WTC11 (cell line): ENCODE data around the gene GASK1A.

ENCODE experiments used
- NFYB ChIP-seq: sonication (generic); formaldehyde crosslinking; conservative IDR thresholded peaks from 2 replicates; pipeline ENCODE4 v1.8.0; 2022; ENCODE audit warnings: low read depth, missing genetic modification reagents
- SP1 ChIP-seq: sonication (generic); formaldehyde crosslinking; conservative IDR thresholded peaks from 2 replicates; pipeline ENCODE4 v1.8.1; 2022; ENCODE audit warnings: missing genetic modification reagents
- TF ChIP-seq, protein P1 (sequence below): fragments of 200-600 bp; IDR thresholded peaks from 2 replicates; pipeline ENCODE4 v1.8.0; 2022; ENCODE audit warnings: antibody characterized with exemption
- TF ChIP-seq, protein P2 (sequence below): fragments of 250-450 bp; sonication (Bioruptor Pico); IDR thresholded peaks from 2 replicates; pipeline ENCODE4 v1.9.0; 2021; ENCODE audit warnings: mild to moderate bottlenecking
- TF ChIP-seq, protein P3 (sequence below): sonication (generic); formaldehyde crosslinking; IDR thresholded peaks from 2 replicates; pipeline ENCODE4 v1.8.1; 2023; ENCODE audit warnings: mild to moderate bottlenecking, moderate library complexity, missing genetic modification reagents

DNA sequence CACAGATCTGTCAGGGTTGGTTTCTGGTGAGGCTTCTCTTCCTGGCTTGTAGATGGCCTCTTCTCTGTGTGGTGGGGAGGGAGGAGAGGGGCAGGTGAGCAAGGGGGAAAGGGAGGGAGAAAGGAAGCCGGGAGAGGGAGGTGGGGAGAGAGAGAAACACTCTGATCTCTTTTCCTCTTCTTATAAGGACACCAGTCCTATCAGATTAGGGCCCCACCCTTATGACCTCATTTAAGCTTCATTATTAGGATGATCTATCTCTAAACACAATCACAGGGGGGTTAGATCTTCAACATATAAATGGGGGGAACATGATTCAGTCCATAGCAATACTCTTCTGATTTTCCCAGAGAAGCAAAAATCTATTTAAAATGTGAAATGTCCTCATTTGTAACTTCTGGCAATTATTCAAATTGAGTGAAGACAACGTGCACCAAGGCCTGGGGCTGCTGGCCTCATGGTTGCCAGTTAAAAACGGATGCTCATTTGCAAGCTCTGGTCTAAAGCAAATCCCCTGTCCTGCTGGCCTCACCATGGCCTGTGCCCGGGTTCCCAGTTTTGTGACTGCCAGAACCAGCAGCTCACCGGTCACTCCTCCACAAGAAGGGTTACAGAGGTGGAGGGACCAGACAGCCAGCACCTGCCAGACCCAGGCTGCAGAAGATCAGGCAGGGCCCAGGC, 118.4 kb downstream of the GASK1A start:
- TF ChIP-seq, protein P1, sequence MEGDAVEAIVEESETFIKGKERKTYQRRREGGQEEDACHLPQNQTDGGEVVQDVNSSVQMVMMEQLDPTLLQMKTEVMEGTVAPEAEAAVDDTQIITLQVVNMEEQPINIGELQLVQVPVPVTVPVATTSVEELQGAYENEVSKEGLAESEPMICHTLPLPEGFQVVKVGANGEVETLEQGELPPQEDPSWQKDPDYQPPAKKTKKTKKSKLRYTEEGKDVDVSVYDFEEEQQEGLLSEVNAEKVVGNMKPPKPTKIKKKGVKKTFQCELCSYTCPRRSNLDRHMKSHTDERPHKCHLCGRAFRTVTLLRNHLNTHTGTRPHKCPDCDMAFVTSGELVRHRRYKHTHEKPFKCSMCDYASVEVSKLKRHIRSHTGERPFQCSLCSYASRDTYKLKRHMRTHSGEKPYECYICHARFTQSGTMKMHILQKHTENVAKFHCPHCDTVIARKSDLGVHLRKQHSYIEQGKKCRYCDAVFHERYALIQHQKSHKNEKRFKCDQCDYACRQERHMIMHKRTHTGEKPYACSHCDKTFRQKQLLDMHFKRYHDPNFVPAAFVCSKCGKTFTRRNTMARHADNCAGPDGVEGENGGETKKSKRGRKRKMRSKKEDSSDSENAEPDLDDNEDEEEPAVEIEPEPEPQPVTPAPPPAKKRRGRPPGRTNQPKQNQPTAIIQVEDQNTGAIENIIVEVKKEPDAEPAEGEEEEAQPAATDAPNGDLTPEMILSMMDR = no peak
- TF ChIP-seq, protein P2, sequence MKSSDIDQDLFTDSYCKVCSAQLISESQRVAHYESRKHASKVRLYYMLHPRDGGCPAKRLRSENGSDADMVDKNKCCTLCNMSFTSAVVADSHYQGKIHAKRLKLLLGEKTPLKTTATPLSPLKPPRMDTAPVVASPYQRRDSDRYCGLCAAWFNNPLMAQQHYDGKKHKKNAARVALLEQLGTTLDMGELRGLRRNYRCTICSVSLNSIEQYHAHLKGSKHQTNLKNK = no peak
- TF ChIP-seq, protein P3, sequence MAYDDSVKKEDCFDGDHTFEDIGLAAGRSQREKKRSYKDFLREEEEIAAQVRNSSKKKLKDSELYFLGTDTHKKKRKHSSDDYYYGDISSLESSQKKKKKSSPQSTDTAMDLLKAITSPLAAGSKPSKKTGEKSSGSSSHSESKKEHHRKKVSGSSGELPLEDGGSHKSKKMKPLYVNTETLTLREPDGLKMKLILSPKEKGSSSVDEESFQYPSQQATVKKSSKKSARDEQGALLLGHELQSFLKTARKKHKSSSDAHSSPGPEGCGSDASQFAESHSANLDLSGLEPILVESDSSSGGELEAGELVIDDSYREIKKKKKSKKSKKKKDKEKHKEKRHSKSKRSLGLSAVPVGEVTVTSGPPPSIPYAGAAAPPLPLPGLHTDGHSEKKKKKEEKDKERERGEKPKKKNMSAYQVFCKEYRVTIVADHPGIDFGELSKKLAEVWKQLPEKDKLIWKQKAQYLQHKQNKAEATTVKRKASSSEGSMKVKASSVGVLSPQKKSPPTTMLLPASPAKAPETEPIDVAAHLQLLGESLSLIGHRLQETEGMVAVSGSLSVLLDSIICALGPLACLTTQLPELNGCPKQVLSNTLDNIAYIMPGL (CRISPR knock-in tag) = no peak
- no peak for TF ChIP-seq NFYB (CRISPR knock-in tag)
- no peak for TF ChIP-seq SP1
